Measurements from ENCODE around the gene MUC4.

The MUC4 gene

DNA sequence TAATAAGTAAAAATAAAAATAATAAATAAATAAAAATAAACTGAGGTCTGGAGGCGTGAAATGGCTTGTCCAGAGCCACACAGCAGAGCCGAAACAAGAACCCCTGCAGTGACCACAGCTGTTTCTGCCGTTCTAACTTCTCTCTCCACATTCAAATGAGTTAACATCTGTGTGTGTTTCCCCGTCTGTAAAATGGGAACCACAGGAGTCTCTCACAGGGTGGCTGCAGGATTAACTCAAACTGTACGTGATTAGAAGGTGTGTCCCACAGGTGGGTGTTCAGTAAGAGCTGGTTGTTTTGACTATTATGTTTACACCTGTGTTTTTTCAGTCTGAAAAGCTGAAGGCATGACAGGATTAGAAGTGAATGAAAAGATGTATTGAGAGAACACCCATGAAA lies 27.0 kb upstream of the MUC4 start:
- TF ChIP-seq, protein P1, sequence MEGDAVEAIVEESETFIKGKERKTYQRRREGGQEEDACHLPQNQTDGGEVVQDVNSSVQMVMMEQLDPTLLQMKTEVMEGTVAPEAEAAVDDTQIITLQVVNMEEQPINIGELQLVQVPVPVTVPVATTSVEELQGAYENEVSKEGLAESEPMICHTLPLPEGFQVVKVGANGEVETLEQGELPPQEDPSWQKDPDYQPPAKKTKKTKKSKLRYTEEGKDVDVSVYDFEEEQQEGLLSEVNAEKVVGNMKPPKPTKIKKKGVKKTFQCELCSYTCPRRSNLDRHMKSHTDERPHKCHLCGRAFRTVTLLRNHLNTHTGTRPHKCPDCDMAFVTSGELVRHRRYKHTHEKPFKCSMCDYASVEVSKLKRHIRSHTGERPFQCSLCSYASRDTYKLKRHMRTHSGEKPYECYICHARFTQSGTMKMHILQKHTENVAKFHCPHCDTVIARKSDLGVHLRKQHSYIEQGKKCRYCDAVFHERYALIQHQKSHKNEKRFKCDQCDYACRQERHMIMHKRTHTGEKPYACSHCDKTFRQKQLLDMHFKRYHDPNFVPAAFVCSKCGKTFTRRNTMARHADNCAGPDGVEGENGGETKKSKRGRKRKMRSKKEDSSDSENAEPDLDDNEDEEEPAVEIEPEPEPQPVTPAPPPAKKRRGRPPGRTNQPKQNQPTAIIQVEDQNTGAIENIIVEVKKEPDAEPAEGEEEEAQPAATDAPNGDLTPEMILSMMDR (IDR thresholded peaks at IDR 0.05; ENCODE audit: low read length) = no peak
- no peak for TF ChIP-seq EZH2 (IDR thresholded peaks at IDR 0.05; ENCODE audit: borderline replicate concordance, low read length)
- Histone ChIP-seq H3K36me3 (ENCODE audit: insufficient read depth, low read length) (peaks cover 5% of the 10 kb centered on the region; the same call in 1 of the 2 replicates), H3K79me2 (ENCODE audit: insufficient read depth, low read length) (no peaks in the 10 kb centered on the region), H4K20me1 (ENCODE audit: insufficient read depth, low read length) (no peaks in the 10 kb centered on the region), H3K27ac (ENCODE audit: low read depth, low read length, poor library complexity, severe bottlenecking) (peak overlapping the region; percentile 82), H3F3A (ENCODE audit: insufficient read depth, low read length) (no peaks in the 10 kb centered on the region), H3K9me3 (ENCODE audit: low read length) (peaks cover 9% of the 10 kb centered on the region; the same call in 1 of the 2 replicates), H3K4me1 (ENCODE audit: insufficient read depth, low read length, severe bottlenecking) (peaks cover 14% of the 10 kb centered on the region), H3K9ac (ENCODE audit: low read length) (no peak overlapping the region), H3K9me2 (ENCODE audit: low read depth, low read length) (no peaks in the 10 kb centered on the region), H3K27me3 (ENCODE audit: insufficient read depth, low read length) (peaks cover 8% of the 10 kb centered on the region; the same call in 1 of the 2 replicates), H3K4me3 (ENCODE audit: low read depth, low read length, poor library complexity, severe bottlenecking) (no peak overlapping the region), H2AFZ (ENCODE audit: low read length) (no peak overlapping the region), H3K4me2 (ENCODE audit: low read length) (peak overlapping the region; percentile 22; the same call in 1 of the 2 replicates)

DNA sequence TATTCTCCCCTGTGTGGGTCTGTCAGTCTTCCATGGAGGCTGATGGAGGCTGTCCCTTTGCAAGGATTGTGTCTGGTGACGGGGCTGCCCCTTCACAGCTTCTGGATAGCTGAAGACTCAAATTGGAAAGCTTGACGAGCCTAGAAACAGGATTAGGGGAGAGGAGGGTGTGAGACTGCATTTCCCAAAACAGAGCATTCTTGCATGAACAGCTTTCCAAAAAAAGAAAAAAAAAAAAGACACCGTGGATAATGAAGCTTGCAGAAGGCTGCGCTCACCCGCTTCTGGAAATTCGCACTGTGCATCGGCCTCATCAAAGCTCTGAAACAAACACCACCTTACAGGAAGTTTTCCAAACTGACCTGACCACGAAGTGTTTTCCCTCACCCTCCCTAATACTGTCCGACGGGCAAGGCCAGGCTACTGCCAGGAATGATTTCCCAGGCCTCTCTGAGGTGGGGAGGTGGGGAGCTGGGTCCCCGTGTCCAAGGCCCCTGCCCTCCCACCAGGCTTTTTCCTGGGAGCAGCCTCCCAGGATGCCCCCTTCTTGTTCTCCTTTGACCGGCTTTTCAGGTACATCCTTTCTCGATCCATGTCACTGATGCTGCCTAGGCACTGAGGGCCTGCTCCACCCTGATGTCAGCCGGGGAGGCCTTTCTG lies 24.9 kb upstream of the MUC4 start:
- no peaks in the 10 kb centered on the region for H3K9me2 ChIP-seq (ENCODE audit: low read depth, low read length)
- H3K36me3 ChIP-seq (ENCODE audit: insufficient read depth, low read length) = peaks cover 5% of the 10 kb centered on the region; the same call in 1 of the 2 replicates
- H2AFZ ChIP-seq (ENCODE audit: low read length) = no peak overlapping the region
- H3F3A ChIP-seq (ENCODE audit: insufficient read depth, low read length) = no peaks in the 10 kb centered on the region
- H3K4me3 ChIP-seq (ENCODE audit: low read depth, low read length, poor library complexity, severe bottlenecking) = no peak overlapping the region
- H3K27ac ChIP-seq (ENCODE audit: low read depth, low read length, poor library complexity, severe bottlenecking) = no peak overlapping the region
- TF ChIP-seq, protein P1 (IDR thresholded peaks at IDR 0.05; ENCODE audit: low read length) = no peak
- no peak for TF ChIP-seq EZH2 (IDR thresholded peaks at IDR 0.05; ENCODE audit: borderline replicate concordance, low read length)
- no peak overlapping the region for H3K9ac ChIP-seq (ENCODE audit: low read length)
- no peaks in the 10 kb centered on the region for H3K79me2 ChIP-seq (ENCODE audit: insufficient read depth, low read length)
- peaks cover 14% of the 10 kb centered on the region for H3K4me1 ChIP-seq (ENCODE audit: insufficient read depth, low read length, severe bottlenecking)
- H3K4me2 ChIP-seq (ENCODE audit: low read length) = no peak overlapping the region
- peaks cover 8% of the 10 kb centered on the region; the same call in 1 of the 2 replicates for H3K27me3 ChIP-seq (ENCODE audit: insufficient read depth, low read length)
- peaks cover 9% of the 10 kb centered on the region; the same call in 1 of the 2 replicates for H3K9me3 ChIP-seq (ENCODE audit: low read length)
- H4K20me1 ChIP-seq (ENCODE audit: insufficient read depth, low read length) = no peaks in the 10 kb centered on the region

DNA sequence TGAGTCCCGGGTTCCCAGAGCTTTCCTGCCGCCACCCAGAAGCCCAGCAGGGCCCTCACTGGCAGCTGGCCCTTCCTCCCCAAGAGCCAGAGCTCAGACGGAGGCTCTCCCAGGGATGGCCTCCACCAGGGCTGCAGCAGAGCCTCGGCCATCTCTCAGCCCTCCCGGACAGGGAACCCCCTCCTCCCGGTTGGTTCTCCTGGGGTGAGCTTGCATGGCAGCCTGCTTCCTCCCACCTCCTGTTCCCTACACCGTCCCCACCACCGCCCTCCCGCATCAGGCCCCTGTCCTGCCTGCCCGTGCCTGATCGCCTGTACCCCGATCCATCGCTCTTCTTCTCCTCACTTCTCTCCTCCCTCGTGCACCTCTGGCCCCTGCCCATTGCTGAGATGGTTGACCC lies 24.1 kb upstream of the MUC4 start:
- Histone ChIP-seq H3K4me2 (ENCODE audit: low read length) (no peak overlapping the region), H3K4me3 (ENCODE audit: low read depth, low read length, poor library complexity, severe bottlenecking) (no peak overlapping the region), H3K9ac (ENCODE audit: low read length) (no peak overlapping the region), H3K27ac (ENCODE audit: low read depth, low read length, poor library complexity, severe bottlenecking) (no peak overlapping the region), H3K9me3 (ENCODE audit: low read length) (peaks cover 9% of the 10 kb centered on the region; the same call in 1 of the 2 replicates), H3F3A (ENCODE audit: insufficient read depth, low read length) (no peaks in the 10 kb centered on the region), H3K4me1 (ENCODE audit: insufficient read depth, low read length, severe bottlenecking) (peaks cover 14% of the 10 kb centered on the region), H3K36me3 (ENCODE audit: insufficient read depth, low read length) (peaks cover 5% of the 10 kb centered on the region; the same call in 1 of the 2 replicates), H3K79me2 (ENCODE audit: insufficient read depth, low read length) (no peaks in the 10 kb centered on the region), H3K9me2 (ENCODE audit: low read depth, low read length) (no peaks in the 10 kb centered on the region), H3K27me3 (ENCODE audit: insufficient read depth, low read length) (peaks cover 8% of the 10 kb centered on the region; the same call in 1 of the 2 replicates), H4K20me1 (ENCODE audit: insufficient read depth, low read length) (no peaks in the 10 kb centered on the region), H2AFZ (ENCODE audit: low read length) (no peak overlapping the region)
- TF ChIP-seq, protein P1 (IDR thresholded peaks at IDR 0.05; ENCODE audit: low read length) = no peak
- TF ChIP-seq EZH2 (IDR thresholded peaks at IDR 0.05; ENCODE audit: borderline replicate concordance, low read length) = no peak

Measured in OCI-LY1 (cell line).